Ishikawa (cell line): ENCODE results near the gene CD4.

ENCODE experiments used
- EGR1 ChIP-seq: IDR thresholded peaks from 2 replicates; pipeline ENCODE4 v1.6.1; 2012
- EP300 ChIP-seq: IDR thresholded peaks from 2 replicates; pipeline ENCODE4 v1.6.1; 2012; ENCODE audit warnings: borderline replicate concordance

DNA sequence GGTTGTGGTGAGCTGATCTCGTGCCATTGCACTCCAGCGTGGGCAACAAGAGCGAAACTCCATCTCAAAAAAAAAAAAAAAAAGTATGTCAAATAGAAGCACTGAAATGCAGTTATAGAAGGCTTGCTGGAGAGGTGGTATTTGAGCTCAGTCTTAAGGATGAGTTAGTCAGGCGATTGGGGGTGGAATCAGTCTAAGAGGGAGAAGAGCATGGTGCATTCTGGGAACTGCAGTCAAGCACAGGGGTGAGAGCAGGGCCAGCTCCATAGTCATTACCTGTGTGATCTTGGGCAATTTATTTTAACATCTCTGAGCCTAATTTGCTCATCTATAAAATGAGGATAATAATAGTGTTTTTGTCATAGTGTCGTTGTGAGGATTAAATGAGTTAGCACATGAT is 45.5 kb downstream of the CD4 start:
- no peak for TF ChIP-seq EP300
- TF ChIP-seq EGR1 = no peak
